ENCODE results near the gene IL17C.

GRCh38 chr16:88618956-88619667, 19.3 kb upstream of the IL17C start:
- TF ChIP-seq, protein P1, sequence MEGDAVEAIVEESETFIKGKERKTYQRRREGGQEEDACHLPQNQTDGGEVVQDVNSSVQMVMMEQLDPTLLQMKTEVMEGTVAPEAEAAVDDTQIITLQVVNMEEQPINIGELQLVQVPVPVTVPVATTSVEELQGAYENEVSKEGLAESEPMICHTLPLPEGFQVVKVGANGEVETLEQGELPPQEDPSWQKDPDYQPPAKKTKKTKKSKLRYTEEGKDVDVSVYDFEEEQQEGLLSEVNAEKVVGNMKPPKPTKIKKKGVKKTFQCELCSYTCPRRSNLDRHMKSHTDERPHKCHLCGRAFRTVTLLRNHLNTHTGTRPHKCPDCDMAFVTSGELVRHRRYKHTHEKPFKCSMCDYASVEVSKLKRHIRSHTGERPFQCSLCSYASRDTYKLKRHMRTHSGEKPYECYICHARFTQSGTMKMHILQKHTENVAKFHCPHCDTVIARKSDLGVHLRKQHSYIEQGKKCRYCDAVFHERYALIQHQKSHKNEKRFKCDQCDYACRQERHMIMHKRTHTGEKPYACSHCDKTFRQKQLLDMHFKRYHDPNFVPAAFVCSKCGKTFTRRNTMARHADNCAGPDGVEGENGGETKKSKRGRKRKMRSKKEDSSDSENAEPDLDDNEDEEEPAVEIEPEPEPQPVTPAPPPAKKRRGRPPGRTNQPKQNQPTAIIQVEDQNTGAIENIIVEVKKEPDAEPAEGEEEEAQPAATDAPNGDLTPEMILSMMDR (conservative IDR thresholded peaks at IDR 0.05; ENCODE audit: low read depth, low read length), result no peak
- TF ChIP-seq EZH2 (IDR thresholded peaks at IDR 0.05; ENCODE audit: borderline replicate concordance, low read depth, low read length, poor library complexity, severe bottlenecking), result no peak

All from A673 (cell line).